ENCODE data around the gene TASOR2. TPM values are rescaled to one million over a fixed set of nuclear protein-coding genes. Genes with fewer than 3 reads are reported as not detected.

Gene TASOR2
- 10 to 100 TPM; 27.0 to 50.5 (median 35.4) TPM for total RNA-seq

- intact Hi-C loops (cut with DNase I; ENCODE audit: low total_unique reads) = loop anchor here (10.0 kb wide), 1 partner anchor 190 kb away; no protein-coding TSS in a partner anchor
- WGBS, 2 donors = 1% methylated on average over 53 to 54 of the region's 54 CpGs
- no peak for TF ChIP-seq CTCF (IDR thresholded peaks at IDR 0.05)
- no peak for TF ChIP-seq POLR2A (IDR thresholded peaks at IDR 0.05)
These were observed at the start of gene TASOR2 for GRCh38 chr10:5684318-5684970. TASOR2 (plus strand) TSS chr10:5684838; CDS start chr10:5720643, 35,805 bp downstream.

GRCh38 chr10:5634918-5635317, 49.7 kb upstream of the TASOR2 start:
- intact Hi-C loops (cut with DNase I; ENCODE audit: low total_unique reads) = no loop called here
- no peak overlapping the region for H3K4me3 ChIP-seq (ENCODE audit: low read depth, poor library complexity, severe bottlenecking)
- 87 to 90% methylated on average over 7 of the region's 7 CpGs for WGBS, 2 donors
- no peak for DNase-seq (ENCODE audit: low spot score in 2 of 2)
- TF ChIP-seq POLR2A (IDR thresholded peaks at IDR 0.05) = no peak
- TF ChIP-seq CTCF (IDR thresholded peaks at IDR 0.05) = no peak

More at GRCh38 chr10:5684318-5684970, at the start of gene TASOR2:
- H3K4me3 ChIP-seq (ENCODE audit: low read depth, poor library complexity, severe bottlenecking) = peak within 1 kb of the TSS; percentile 94
- peak; percentile 96 to 99 for DNase-seq (ENCODE audit: low spot score in 2 of 2)

- DNase-seq (ENCODE audit: low spot score in 2 of 2) = no peak
- WGBS, 2 donors = 89 to 96% methylated on average over 10 of the region's 10 CpGs
- H3K4me3 ChIP-seq (ENCODE audit: low read depth, poor library complexity, severe bottlenecking) = no peak overlapping the region
- TF ChIP-seq POLR2A (IDR thresholded peaks at IDR 0.05) (no peak), CTCF (IDR thresholded peaks at IDR 0.05) (no peak)
- intact Hi-C loops (cut with DNase I; ENCODE audit: low total_unique reads) = no loop called here
These were observed 46.1 kb upstream of the TASOR2 start for GRCh38 chr10:5638494-5638893.

GRCh38 chr10:5639066-5639465, 45.6 kb upstream of the TASOR2 start:
- 97% methylated on average over 17 of the region's 17 CpGs for WGBS, 2 donors
- H3K4me3 ChIP-seq (ENCODE audit: low read depth, poor library complexity, severe bottlenecking) = no peak overlapping the region
- no peak for DNase-seq (ENCODE audit: low spot score in 2 of 2)
- intact Hi-C loops (cut with DNase I; ENCODE audit: low total_unique reads) = no loop called here
- TF ChIP-seq CTCF (IDR thresholded peaks at IDR 0.05) = no peak
- no peak for TF ChIP-seq POLR2A (IDR thresholded peaks at IDR 0.05)

GRCh38 chr10:5640036-5640435, 44.6 kb upstream of the TASOR2 start:
- no peak for DNase-seq (ENCODE audit: low spot score in 2 of 2)
- H3K4me3 ChIP-seq (ENCODE audit: low read depth, poor library complexity, severe bottlenecking) = no peak overlapping the region
- intact Hi-C loops (cut with DNase I; ENCODE audit: low total_unique reads) = no loop called here
- 90 to 98% methylated on average over 7 to 12 of the region's 12 CpGs for WGBS, 2 donors
- TF ChIP-seq POLR2A (IDR thresholded peaks at IDR 0.05) = no peak
- no peak for TF ChIP-seq CTCF (IDR thresholded peaks at IDR 0.05)

- no peak for TF ChIP-seq POLR2A (IDR thresholded peaks at IDR 0.05)
- no peak for TF ChIP-seq CTCF (IDR thresholded peaks at IDR 0.05)
- DNase-seq (ENCODE audit: low spot score in 2 of 2) = no peak
These were observed 44.1 kb upstream of the TASOR2 start for GRCh38 chr10:5640501-5640900.

More at GRCh38 chr10:5640501-5640900, 44.1 kb upstream of the TASOR2 start:
- WGBS, 2 donors = 93 to 97% methylated on average over 13 of the region's 13 CpGs
- intact Hi-C loops (cut with DNase I; ENCODE audit: low total_unique reads) = no loop called here
- no peak overlapping the region for H3K4me3 ChIP-seq (ENCODE audit: low read depth, poor library complexity, severe bottlenecking)

All from lower leg skin (tissue), 4 donors.